DND-41 (cell line): ENCODE data around the gene SHROOM3.

Experiments used
- CTCF ChIP-seq: IDR thresholded peaks from 2 replicates; pipeline ENCODE4 v1.5.1; 2012; ENCODE audit warnings: borderline replicate concordance, low read length, moderate library complexity, mild to moderate bottlenecking; ENCODE audit not compliant: poor library complexity, severe bottlenecking; ENCODE audit errors: extremely low read depth
- EZH2 ChIP-seq: IDR thresholded peaks from 3 replicates; pipeline ENCODE4 v1.6.1; 2012; ENCODE audit warnings: borderline replicate concordance, low read depth, mild to moderate bottlenecking, moderate library complexity, low read length, inconsistent platforms; ENCODE audit not compliant: severe bottlenecking

GRCh38 chr4:76556452-76556851 is 121.4 kb downstream of the SHROOM3 start:
- TF ChIP-seq CTCF (no peak), EZH2 (no peak)
